Neural cell (in vitro differentiated cells): ENCODE measurements around the gene FAM43B. TPM values are rescaled to one million over a fixed set of nuclear protein-coding genes. Genes with fewer than 3 reads are reported as not detected.
A peak's percentile ranks its signal among the peaks of the same experiment; 100 is the strongest.

Source experiments
- H2AFZ ChIP-seq: fragments of 200-600, 300-800 bp; sonication (generic), shearing (Covaris generic); 2 replicates; pipeline ENCODE4 v1.6.0; 2014; ENCODE audit warnings: low read depth, mild to moderate bottlenecking, antibody characterized with exemption, low read length, moderate library complexity
- H3F3A ChIP-seq: fragments of 200-600 bp; shearing (Covaris generic); 2 replicates; pipeline ENCODE4 v1.6.1; 2016; ENCODE audit warnings: mild to moderate bottlenecking, moderate library complexity, mixed read lengths, antibody characterized with exemption, low read length; ENCODE audit not compliant: insufficient read depth, poor library complexity, severe bottlenecking
- H3K27ac ChIP-seq: fragments of 200-600, 300-800 bp; sonication (generic), shearing (Covaris generic); 2 replicates; pipeline ENCODE4 v1.5.1; 2014; ENCODE audit warnings: mild to moderate bottlenecking, low read length, moderate library complexity
- H3K27me3 ChIP-seq: fragments of 300-800, 200-600 bp; sonication (generic), shearing (Covaris generic); 2 replicates; pipeline ENCODE4 v1.6.0; 2014; ENCODE audit warnings: mild to moderate bottlenecking, low read depth, low read length, moderate library complexity; ENCODE audit not compliant: insufficient read depth
- H3K36me3 ChIP-seq: fragments of 300-800, 200-600 bp; sonication (generic), shearing (Covaris generic); 2 replicates; pipeline ENCODE4 v1.5.1; 2014; ENCODE audit warnings: mild to moderate bottlenecking, antibody characterized with exemption, low read length, moderate library complexity; ENCODE audit not compliant: insufficient read depth
- H3K4me2 ChIP-seq: fragments of 300-800, 200-600 bp; sonication (generic), shearing (Covaris generic); 2 replicates; pipeline ENCODE4 v1.6.0; 2014; ENCODE audit warnings: mild to moderate bottlenecking, low read length
- H3K4me3 ChIP-seq: fragments of 300-800, 200-600 bp; sonication (generic), shearing (Covaris generic); 2 replicates; pipeline ENCODE4 v1.5.1; 2014; ENCODE audit warnings: mild to moderate bottlenecking, low read length, moderate library complexity
- H3K79me2 ChIP-seq: fragments of 200-600 bp; shearing (Covaris generic); replicated peaks from 2 replicates; pipeline ENCODE4 v1.6.0; 2014; ENCODE audit warnings: mild to moderate bottlenecking, low read length, moderate library complexity; ENCODE audit not compliant: insufficient read depth
- H3K9ac ChIP-seq: fragments of 300-800, 200-600 bp; sonication (generic), shearing (Covaris generic); 2 replicates; pipeline ENCODE4 v1.6.1; 2016; ENCODE audit warnings: mild to moderate bottlenecking, low read length, mixed read lengths
- H3K9me2 ChIP-seq: fragments of 200-600 bp; shearing (Covaris generic); 2 replicates; pipeline ENCODE4 v1.6.1; 2016; ENCODE audit warnings: mild to moderate bottlenecking, low read length, mixed read lengths; ENCODE audit not compliant: insufficient read depth
- H3K9me3 ChIP-seq: fragments of 200-600, 300-800 bp; sonication (generic), shearing (Covaris generic); 2 replicates; pipeline ENCODE4 v1.6.1; 2016; ENCODE audit warnings: mild to moderate bottlenecking, mixed run types, low read length, moderate library complexity, mixed read lengths
- H4K20me1 ChIP-seq: fragments of 200-600 bp; shearing (Covaris generic); 2 replicates; pipeline ENCODE4 v1.6.1; 2016; ENCODE audit warnings: mild to moderate bottlenecking, mixed run types; ENCODE audit not compliant: insufficient read depth
- CTCF ChIP-seq: fragments of 450-650 bp; IDR thresholded peaks from 2 replicates; pipeline ENCODE4 v1.5.1; 2014; ENCODE audit warnings: antibody characterized with exemption, mild to moderate bottlenecking, moderate library complexity; ENCODE audit not compliant: poor library complexity, severe bottlenecking
- EP300 ChIP-seq: fragments of 450-650 bp; conservative IDR thresholded peaks from 2 replicates; pipeline ENCODE4 v1.6.1; 2014; ENCODE audit warnings: antibody characterized with exemption, mild to moderate bottlenecking, moderate library complexity; ENCODE audit not compliant: poor library complexity, severe bottlenecking
- EZH2 ChIP-seq: fragments of 200-600, 300-800 bp; shearing (Covaris generic), sonication (generic); IDR thresholded peaks from 2 replicates; pipeline ENCODE4 v1.6.1; 2014; ENCODE audit warnings: antibody characterized with exemption, low read length, borderline replicate concordance, mild to moderate bottlenecking; ENCODE audit not compliant: insufficient read depth, poor library complexity, severe bottlenecking
- MXI1 ChIP-seq: fragments of 450-650 bp; conservative IDR thresholded peaks from 2 replicates; pipeline ENCODE4 v1.6.1; 2014; ENCODE audit warnings: antibody characterized with exemption, mild to moderate bottlenecking; ENCODE audit not compliant: poor library complexity, severe bottlenecking
- POLR2AphosphoS5 ChIP-seq: IDR thresholded peaks from 2 replicates; pipeline ENCODE4 v1.6.1; 2012
- RAD21 ChIP-seq: fragments of 450-650 bp; conservative IDR thresholded peaks from 2 replicates; pipeline ENCODE4 v1.6.1; 2014; ENCODE audit warnings: antibody characterized with exemption, mild to moderate bottlenecking, moderate library complexity
- REST ChIP-seq: IDR thresholded peaks from 2 replicates; pipeline ENCODE4 v1.6.1; 2012; ENCODE audit warnings: borderline replicate concordance
- SMC3 ChIP-seq: fragments of 450-650 bp; conservative IDR thresholded peaks from 2 replicates; pipeline ENCODE4 v1.6.1; 2014; ENCODE audit warnings: antibody characterized with exemption, mild to moderate bottlenecking, moderate library complexity; ENCODE audit not compliant: poor library complexity
- TAF1 ChIP-seq: IDR thresholded peaks from 2 replicates; pipeline ENCODE4 v1.6.1; 2012; ENCODE audit warnings: low read depth
- polyA plus RNA-seq: library from polyadenylated mRNA; depleted of rRNA; stranded (reverse); fragments of >200 nt; gene quantifications from 2 replicates; pipeline ENCODE4 v1.2.3, GENCODE V29; 2014

The FAM43B gene
- polyA plus RNA-seq, 1 donor from 2014 or later: 1.3 TPM

- H3K27me3 ChIP-seq: no peaks in the 10 kb centered on the region
- peak overlapping the region; percentile 96 for H3K4me2 ChIP-seq
- H3K9me2 ChIP-seq: no peaks in the 10 kb centered on the region
- peaks cover 37% of the 10 kb centered on the region for H3K79me2 ChIP-seq
- peak overlapping the region; percentile 90 for H3K4me3 ChIP-seq
- peak overlapping the region; percentile 74 for H3K27ac ChIP-seq
- no peaks in the 10 kb centered on the region for H3F3A ChIP-seq
- H3K9ac ChIP-seq: peak overlapping the region; percentile 93
- no peaks in the 10 kb centered on the region for H3K9me3 ChIP-seq
- H3K36me3 ChIP-seq: no peaks in the 10 kb centered on the region
- H4K20me1 ChIP-seq: no peaks in the 10 kb centered on the region
- no peak for TF ChIP-seq RAD21
- no peak for TF ChIP-seq REST
- TF ChIP-seq SMC3: no peak
- TF ChIP-seq POLR2AphosphoS5: no peak
- no peak for TF ChIP-seq MXI1
- TF ChIP-seq CTCF: no peak
- no peak for TF ChIP-seq EP300
- peak overlapping the region; percentile 83 for H2AFZ ChIP-seq
Observed at GRCh38 chr1:20507248-20507563, 45.2 kb upstream of the FAM43B start.

GRCh38 chr1:20507564-20508410, 44.6 kb upstream of the FAM43B start, which contains the start of gene MUL1:
Gene MUL1, minus strand, starts transcription at chr1:20508151. Its CDS starts 127 bp downstream, at chr1:20508024.
- peak within 1 kb of the TSS; percentile 93 for H3K9ac ChIP-seq
- H3K27me3 ChIP-seq: no peaks in the 10 kb centered on the region
- H3K36me3 ChIP-seq: no peaks in the 10 kb centered on the region
- no peak for TF ChIP-seq SMC3
- TF ChIP-seq CTCF: peak; percentile 8
- no peak for TF ChIP-seq EZH2
- TF ChIP-seq REST: no peak
- TF ChIP-seq MXI1: peak; percentile 74
- TF ChIP-seq RAD21: peak; percentile 8
- TF ChIP-seq TAF1: peak; percentile 49
- TF ChIP-seq EP300: peak; percentile 69
- TF ChIP-seq POLR2AphosphoS5: peak; percentile 97
- peak within 1 kb of the TSS; percentile 96 for H2AFZ ChIP-seq
- peak within 1 kb of the TSS; percentile 90 for H3K4me3 ChIP-seq
- H3K9me2 ChIP-seq: no peaks in the 10 kb centered on the region
- H4K20me1 ChIP-seq: no peaks in the 10 kb centered on the region
- H3K27ac ChIP-seq: peak within 1 kb of the TSS; percentile 74
- H3K9me3 ChIP-seq: no peaks in the 10 kb centered on the region
- H3K4me2 ChIP-seq: peak within 1 kb of the TSS; percentile 96
- H3K79me2 ChIP-seq: peaks cover 37% of the 10 kb centered on the region
- no peaks in the 10 kb centered on the region for H3F3A ChIP-seq
